IMR-90 (cell line): ENCODE measurements around the gene HAUS7. TPM values are rescaled to one million over a fixed set of nuclear protein-coding genes. Genes with fewer than 3 reads are reported as not detected.

Source experiments
- ATAC-seq: fragments of 200-7000 bp; cut with Tn5 transposase; 2 replicates; pipeline ENCODE4 v1.9.1; 2020; ENCODE audit warnings: low read depth, mild to moderate bottlenecking, moderate library complexity
- BruUV-seq: library from RNA; stranded (reverse); fragments of 400-500 nt; replicated peaks from 2 replicates; lab custom pipeline; 2021; lab: Mats Ljungman, UMichigan
- CTCF ChIA-PET: fragments of 300-600 bp; formaldehyde crosslinking; extraction: SDS; loops from one replicate; lab custom pipeline; 2021; ENCODE audit warnings: antibody characterized with exemption; lab: Yijun Ruan, JAX
- POLR2A ChIA-PET: fragments of 300-600 bp; sonication (Branson Sonifier 250); formaldehyde crosslinking; loops from one replicate; lab custom pipeline; 2022; ENCODE audit warnings: antibody characterized with exemption; ENCODE audit not compliant: unreplicated experiment; lab: Charles Lee
- DNase-seq: peaks from one replicate; pipeline ENCODE4 v3.0.0; 2013
- H2AFZ ChIP-seq: replicated peaks from 2 replicates; pipeline ENCODE3; 2013; ENCODE audit warnings: low read length, mild to moderate bottlenecking; ENCODE audit not compliant: poor library complexity
- H2AK5ac ChIP-seq: 2 replicates; pipeline ENCODE4 v1.6.1; 2013; ENCODE audit warnings: low read depth, low read length, inconsistent platforms
- H2AK9ac ChIP-seq: replicated peaks from 2 replicates; pipeline ENCODE3; 2013; ENCODE audit warnings: mild to moderate bottlenecking, low read depth, low read length, moderate library complexity; ENCODE audit not compliant: poor library complexity
- H2BK120ac ChIP-seq: 2 replicates; pipeline ENCODE4 v1.6.1; 2013; ENCODE audit warnings: low read depth, low read length, inconsistent platforms
- H2BK15ac ChIP-seq: 3 replicates; pipeline ENCODE4 v1.6.1; 2013; ENCODE audit warnings: low read depth, low read length, inconsistent platforms
- H2BK20ac ChIP-seq: 2 replicates; pipeline ENCODE4 v1.6.1; 2013; ENCODE audit warnings: low read depth, mild to moderate bottlenecking, inconsistent platforms, low read length, moderate library complexity
- H2BK5ac ChIP-seq: 2 replicates; pipeline ENCODE4 v1.6.1; 2013; ENCODE audit warnings: mild to moderate bottlenecking, low read depth, low read length, inconsistent platforms; ENCODE audit not compliant: poor library complexity, severe bottlenecking
- H3K14ac ChIP-seq: replicated peaks from 2 replicates; pipeline ENCODE4 v1.6.1; 2013; ENCODE audit warnings: low read depth, low read length, inconsistent platforms
- H3K18ac ChIP-seq: 2 replicates; pipeline ENCODE4 v1.6.1; 2013; ENCODE audit warnings: low read depth, low read length, control low read depth
- H3K23ac ChIP-seq: 2 replicates; pipeline ENCODE4 v1.6.1; 2013; ENCODE audit warnings: low read depth, low read length, inconsistent platforms
- H3K27ac ChIP-seq: 2 replicates; pipeline ENCODE4 v1.5.1; 2013; ENCODE audit warnings: mild to moderate bottlenecking, control low read depth, low read length; ENCODE audit not compliant: insufficient read depth
- H3K27me3 ChIP-seq: 2 replicates; pipeline ENCODE4 v1.6.1; 2013; ENCODE audit warnings: low read length; ENCODE audit not compliant: control insufficient read depth, insufficient read depth
- H3K36me3 ChIP-seq: 2 replicates; pipeline ENCODE4 v1.6.1; 2013; ENCODE audit warnings: low read length, mixed read lengths; ENCODE audit not compliant: control insufficient read depth, insufficient read depth
- H3K4ac ChIP-seq: 2 replicates; pipeline ENCODE4 v1.6.1; 2013; ENCODE audit warnings: low read depth, low read length, inconsistent platforms
- H3K4me1 ChIP-seq: 2 replicates; pipeline ENCODE4 v1.6.1; 2013; ENCODE audit warnings: low read length, mixed read lengths; ENCODE audit not compliant: control insufficient read depth, insufficient read depth
- H3K4me2 ChIP-seq: 2 replicates; pipeline ENCODE4 v1.6.1; 2013; ENCODE audit warnings: low read depth, mild to moderate bottlenecking, control low read depth, low read length, moderate library complexity
- H3K4me3 ChIP-seq: 2 replicates; pipeline ENCODE4 v1.5.1; 2013; ENCODE audit warnings: low read depth, mild to moderate bottlenecking, control low read depth, low read length, moderate library complexity; ENCODE audit not compliant: insufficient read depth
- H3K56ac ChIP-seq: 2 replicates; pipeline ENCODE4 v1.6.1; 2013; ENCODE audit warnings: low read length, inconsistent platforms; ENCODE audit not compliant: insufficient read depth; ENCODE audit errors: extremely low read depth
- H3K79me1 ChIP-seq, 2 experiments: 2 replicates each; pipeline ENCODE4 v1.6.1; 2013; ENCODE audit warnings: low read length in 2 of 2, inconsistent platforms in 1 of 2, low read depth in 1 of 2
- H3K9ac ChIP-seq: 2 replicates; pipeline ENCODE4 v1.6.1; 2013; ENCODE audit warnings: low read depth, low read length, control low read depth
- H3K9me1 ChIP-seq: 2 replicates; pipeline ENCODE4 v1.6.1; 2013; ENCODE audit warnings: low read length, inconsistent platforms; ENCODE audit not compliant: insufficient read depth
- H3K9me3 ChIP-seq: 2 replicates; pipeline ENCODE4 v1.6.1; 2013; ENCODE audit warnings: low read length; ENCODE audit not compliant: control insufficient read depth, insufficient read depth
- H4K20me1 ChIP-seq: 2 replicates; pipeline ENCODE4 v1.6.1; 2013; ENCODE audit warnings: low read length, inconsistent platforms; ENCODE audit not compliant: insufficient read depth
- H4K5ac ChIP-seq: 2 replicates; pipeline ENCODE4 v1.6.1; 2013; ENCODE audit warnings: mild to moderate bottlenecking, low read depth, low read length, control low read depth
- H4K8ac ChIP-seq, 2 experiments: 2 replicates each; pipeline ENCODE4 v1.6.1; 2013; ENCODE audit warnings: low read depth in 2 of 2, low read length in 2 of 2, control low read depth in 1 of 2, inconsistent platforms in 1 of 2
- H4K91ac ChIP-seq: 2 replicates; pipeline ENCODE4 v1.6.1; 2013; ENCODE audit warnings: low read depth, low read length, inconsistent platforms; ENCODE audit not compliant: insufficient read depth
- BHLHE40 ChIP-seq: fragments of 150-350 bp; IDR thresholded peaks from 2 replicates; pipeline ENCODE4 v1.6.1; 2016; ENCODE audit warnings: mild to moderate bottlenecking, low read depth, low read length
- CEBPB ChIP-seq: IDR thresholded peaks from 2 replicates; pipeline ENCODE4 v1.6.1; 2012; ENCODE audit warnings: low read depth, low read length, improper control_type of control experiment
- CHD1 ChIP-seq: IDR thresholded peaks from 2 replicates; pipeline ENCODE4 v1.6.1; 2012; ENCODE audit warnings: low read depth, low read length, improper control_type of control experiment
- FOS ChIP-seq: fragments of 150-350 bp; IDR thresholded peaks from 2 replicates; pipeline ENCODE4 v1.6.1; 2016; ENCODE audit warnings: low read depth, low read length
- MAFK ChIP-seq: IDR thresholded peaks from 2 replicates; pipeline ENCODE4 v1.6.1; 2012; ENCODE audit warnings: low read depth, low read length, improper control_type of control experiment
- MXI1 ChIP-seq: IDR thresholded peaks from 2 replicates; pipeline ENCODE4 v1.6.1; 2012; ENCODE audit warnings: low read depth, mild to moderate bottlenecking, low read length, moderate library complexity, borderline replicate concordance
- NFE2L2 ChIP-seq: fragments of 150-350 bp; IDR thresholded peaks from 2 replicates; pipeline ENCODE4 v1.6.1; 2016; ENCODE audit warnings: low read depth, mild to moderate bottlenecking, low read length
- POLR2A ChIP-seq: IDR thresholded peaks from 2 replicates; pipeline ENCODE4 v1.6.1; 2012; ENCODE audit warnings: mild to moderate bottlenecking, low read depth, low read length
- RAD21 ChIP-seq: IDR thresholded peaks from 2 replicates; pipeline ENCODE4 v1.6.1; 2012; ENCODE audit warnings: low read length, improper control_type of control experiment
- RCOR1 ChIP-seq: IDR thresholded peaks from 2 replicates; pipeline ENCODE4 v1.6.1; 2012; ENCODE audit warnings: mild to moderate bottlenecking, low read length, improper control_type of control experiment; ENCODE audit not compliant: insufficient replicate concordance
- RFX5 ChIP-seq: IDR thresholded peaks from 2 replicates; pipeline ENCODE4 v1.8.0; 2012; ENCODE audit warnings: low read depth, mild to moderate bottlenecking, low read length, moderate library complexity
- SMC3 ChIP-seq: fragments of 150-350 bp; IDR thresholded peaks from 2 replicates; pipeline ENCODE4 v1.6.1; 2016; ENCODE audit warnings: low read depth, mild to moderate bottlenecking, antibody characterized with exemption, low read length, moderate library complexity
- WGBS, 2 experiments: methylation state at CpG; one replicate each; pipeline versions ENCODE4 v1.1.5 to v1.1.7; 2013; ENCODE audit warnings: missing lambda C conversion rate in 2 of 2; ENCODE audit not compliant: insufficient read length in 1 of 2; ENCODE audit errors: extremely low coverage in 2 of 2; 5-methylcytosine and 5-hydroxymethylcytosine counted together
- dilution Hi-C: fragments of 300-500 bp; cut with HindIII; formaldehyde crosslinking; loops from one replicate; pipeline ENCODE4 v1.14.3; 2018; ENCODE audit warnings: low sequenced_read_pairs; ENCODE audit not compliant: unreplicated experiment
- in situ Hi-C: fragments of 300-500 bp; cut with MboI; formaldehyde crosslinking; loops from 3 replicates; pipeline ENCODE4 v1.14.3; 2019; ENCODE audit warnings: low sequenced_read_pairs, inconsistent platforms, mixed read lengths
- intact Hi-C: fragments of 100-400 bp; cut with micrococcal nuclease; formaldehyde crosslinking; loops from 2 replicates; pipeline ENCODE4 v1.10.0; 2022
- polyA plus RNA-seq, 3 experiments: library from polyadenylated mRNA; depleted of rRNA; stranded (reverse); fragments of >200 nt; gene quantifications; 2 replicates each; pipeline ENCODE4 v1.2.3, GENCODE V29; 2012; ENCODE audit warnings: low replicate concordance in 1 of 3
- total RNA-seq: library from RNA; depleted of rRNA; stranded (reverse); fragments of >200 nt; gene quantifications from 2 replicates; pipeline ENCODE4 v1.2.3, GENCODE V29; 2012
- TF ChIP-seq, protein P1 (sequence below): fragments of 150-350 bp; IDR thresholded peaks from 2 replicates; pipeline ENCODE4 v1.6.1; 2016; ENCODE audit warnings: low read depth, mild to moderate bottlenecking, low read length, moderate library complexity, borderline replicate concordance
- TF ChIP-seq, protein P2 (sequence below): conservative IDR thresholded peaks from 2 replicates; pipeline ENCODE4 v1.5.1; 2012; ENCODE audit warnings: mild to moderate bottlenecking, low read depth, low read length, improper control_type of control experiment
- TF ChIP-seq, protein P3 (sequence below): fragments of 150-350 bp; IDR thresholded peaks from 2 replicates; pipeline ENCODE4 v1.6.1; 2017; ENCODE audit warnings: mild to moderate bottlenecking, antibody characterized with exemption, low read length, low read depth

Gene HAUS7
- total and polyA plus RNA-seq, 2 of the 4 experiments (the other 2 are of a cell fraction), result 10.8 to 25.9 TPM

DNA sequence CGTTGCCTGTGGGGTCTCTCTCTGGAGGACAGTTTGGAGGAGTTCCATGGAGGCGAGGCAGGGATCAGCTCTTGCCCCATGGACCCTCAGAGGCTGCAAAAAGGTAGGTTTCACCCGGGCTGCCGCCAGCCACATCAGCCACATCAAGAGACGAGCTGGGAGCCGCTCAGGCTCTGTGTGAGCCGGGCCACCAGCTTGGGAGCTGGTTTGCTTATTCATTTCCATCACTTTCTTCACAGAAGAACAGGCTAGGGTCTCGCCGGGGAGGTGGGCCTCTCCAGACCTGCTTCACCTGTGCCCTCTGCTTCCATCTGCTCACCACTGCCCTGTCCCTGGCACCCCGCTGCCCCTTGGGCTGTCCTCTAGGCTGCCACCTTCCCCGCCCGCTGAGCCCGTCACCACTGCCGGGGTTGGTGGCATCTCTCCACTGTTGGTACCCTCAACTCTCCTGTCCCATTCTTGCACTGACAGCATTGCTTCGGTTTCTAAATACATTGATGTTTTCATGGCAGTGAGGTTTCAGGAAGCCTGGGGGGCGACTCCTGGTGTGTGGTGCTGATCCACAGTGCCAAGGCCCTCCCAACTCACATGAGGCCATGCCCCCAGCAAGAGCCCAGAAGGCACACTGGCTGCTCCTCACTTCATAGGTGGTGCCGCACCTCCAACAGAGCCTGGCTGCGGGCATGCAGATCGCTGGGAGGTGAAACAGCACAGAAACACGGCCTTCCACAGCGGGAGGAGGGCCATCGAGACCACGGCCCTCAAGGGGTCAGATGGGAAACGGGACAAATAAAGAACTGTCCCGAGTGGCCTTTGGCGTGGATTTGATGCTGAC is 20.0 kb downstream of the HAUS7 start:
- WGBS, 2 experiments, result 73% methylated on average over 13 of the region's 26 CpGs; no CpG with 5 or more reads in 1 of the 2 experiments
- dilution Hi-C loops, result no loop called here
- no peak overlapping the region for H2AFZ ChIP-seq
- TF ChIP-seq SMC3 (no peak), CHD1 (no peak), MAFK (no peak), FOS (no peak), MXI1 (no peak), RFX5 (no peak), CEBPB (no peak), NFE2L2 (no peak), RCOR1 (no peak), BHLHE40 (no peak), POLR2A (no peak), RAD21 (no peak)
- TF ChIP-seq, protein P1, sequence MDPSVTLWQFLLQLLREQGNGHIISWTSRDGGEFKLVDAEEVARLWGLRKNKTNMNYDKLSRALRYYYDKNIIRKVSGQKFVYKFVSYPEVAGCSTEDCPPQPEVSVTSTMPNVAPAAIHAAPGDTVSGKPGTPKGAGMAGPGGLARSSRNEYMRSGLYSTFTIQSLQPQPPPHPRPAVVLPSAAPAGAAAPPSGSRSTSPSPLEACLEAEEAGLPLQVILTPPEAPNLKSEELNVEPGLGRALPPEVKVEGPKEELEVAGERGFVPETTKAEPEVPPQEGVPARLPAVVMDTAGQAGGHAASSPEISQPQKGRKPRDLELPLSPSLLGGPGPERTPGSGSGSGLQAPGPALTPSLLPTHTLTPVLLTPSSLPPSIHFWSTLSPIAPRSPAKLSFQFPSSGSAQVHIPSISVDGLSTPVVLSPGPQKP, result no peak
- TF ChIP-seq, protein P2, sequence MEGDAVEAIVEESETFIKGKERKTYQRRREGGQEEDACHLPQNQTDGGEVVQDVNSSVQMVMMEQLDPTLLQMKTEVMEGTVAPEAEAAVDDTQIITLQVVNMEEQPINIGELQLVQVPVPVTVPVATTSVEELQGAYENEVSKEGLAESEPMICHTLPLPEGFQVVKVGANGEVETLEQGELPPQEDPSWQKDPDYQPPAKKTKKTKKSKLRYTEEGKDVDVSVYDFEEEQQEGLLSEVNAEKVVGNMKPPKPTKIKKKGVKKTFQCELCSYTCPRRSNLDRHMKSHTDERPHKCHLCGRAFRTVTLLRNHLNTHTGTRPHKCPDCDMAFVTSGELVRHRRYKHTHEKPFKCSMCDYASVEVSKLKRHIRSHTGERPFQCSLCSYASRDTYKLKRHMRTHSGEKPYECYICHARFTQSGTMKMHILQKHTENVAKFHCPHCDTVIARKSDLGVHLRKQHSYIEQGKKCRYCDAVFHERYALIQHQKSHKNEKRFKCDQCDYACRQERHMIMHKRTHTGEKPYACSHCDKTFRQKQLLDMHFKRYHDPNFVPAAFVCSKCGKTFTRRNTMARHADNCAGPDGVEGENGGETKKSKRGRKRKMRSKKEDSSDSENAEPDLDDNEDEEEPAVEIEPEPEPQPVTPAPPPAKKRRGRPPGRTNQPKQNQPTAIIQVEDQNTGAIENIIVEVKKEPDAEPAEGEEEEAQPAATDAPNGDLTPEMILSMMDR, result no peak
- TF ChIP-seq, protein P3, sequence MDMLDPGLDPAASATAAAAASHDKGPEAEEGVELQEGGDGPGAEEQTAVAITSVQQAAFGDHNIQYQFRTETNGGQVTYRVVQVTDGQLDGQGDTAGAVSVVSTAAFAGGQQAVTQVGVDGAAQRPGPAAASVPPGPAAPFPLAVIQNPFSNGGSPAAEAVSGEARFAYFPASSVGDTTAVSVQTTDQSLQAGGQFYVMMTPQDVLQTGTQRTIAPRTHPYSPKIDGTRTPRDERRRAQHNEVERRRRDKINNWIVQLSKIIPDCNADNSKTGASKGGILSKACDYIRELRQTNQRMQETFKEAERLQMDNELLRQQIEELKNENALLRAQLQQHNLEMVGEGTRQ, result no peak

More for the DNA sequence above, 20.0 kb downstream of the HAUS7 start:
- no peak for DNase-seq
- H3K56ac ChIP-seq, result no peak overlapping the region
- no peak overlapping the region for H4K8ac ChIP-seq
- intact Hi-C loops, result no loop called here
- H2AK5ac ChIP-seq, result no peak overlapping the region
- H3K9me1 ChIP-seq, result no peaks in the 10 kb centered on the region
- H2BK120ac ChIP-seq, result no peak overlapping the region
- no peaks in the 10 kb centered on the region; the same call in 1 of the 2 replicates for H3K9me3 ChIP-seq
- H3K14ac ChIP-seq, result no peak overlapping the region
- CTCF ChIA-PET, result no interaction called here
- 0 out of 2 replicates have a peak, but pooled peaks cover 2% of the 10 kb centered on the region for H3K36me3 ChIP-seq
- H2BK5ac ChIP-seq, result no peak overlapping the region
- H3K79me1 ChIP-seq, result no peaks in the 10 kb centered on the region
- H3K18ac ChIP-seq, result no peak overlapping the region
- POLR2A ChIA-PET, result no interaction called here
- H3K9ac ChIP-seq, result no peak overlapping the region
- no peaks in the 10 kb centered on the region; the same call in 1 of the 2 replicates for H4K20me1 ChIP-seq
- BruUV-seq, result no TSS peak
- no peaks in the 10 kb centered on the region for H3K27me3 ChIP-seq
- H3K4me3 ChIP-seq, result no peak overlapping the region
- no peak overlapping the region for H2BK15ac ChIP-seq
- H3K4ac ChIP-seq, result no peak overlapping the region
- no peak overlapping the region for H3K27ac ChIP-seq
- no peaks in the 10 kb centered on the region for H3K4me1 ChIP-seq
- H2BK20ac ChIP-seq, result no peak overlapping the region
- ATAC-seq, result no peak
- no peak overlapping the region for H4K91ac ChIP-seq
- H2AK9ac ChIP-seq, result no peak overlapping the region
- H3K23ac ChIP-seq, result no peak overlapping the region
- H3K4me2 ChIP-seq, result no peak overlapping the region
- H4K5ac ChIP-seq, result no peak overlapping the region
- in situ Hi-C loops, result loop anchor here (25.0 kb wide), 1 partner anchor 413 kb away; no protein-coding TSS in a partner anchor
